ENCODE measurements around the gene TNS1.

The TNS1 gene

DNA sequence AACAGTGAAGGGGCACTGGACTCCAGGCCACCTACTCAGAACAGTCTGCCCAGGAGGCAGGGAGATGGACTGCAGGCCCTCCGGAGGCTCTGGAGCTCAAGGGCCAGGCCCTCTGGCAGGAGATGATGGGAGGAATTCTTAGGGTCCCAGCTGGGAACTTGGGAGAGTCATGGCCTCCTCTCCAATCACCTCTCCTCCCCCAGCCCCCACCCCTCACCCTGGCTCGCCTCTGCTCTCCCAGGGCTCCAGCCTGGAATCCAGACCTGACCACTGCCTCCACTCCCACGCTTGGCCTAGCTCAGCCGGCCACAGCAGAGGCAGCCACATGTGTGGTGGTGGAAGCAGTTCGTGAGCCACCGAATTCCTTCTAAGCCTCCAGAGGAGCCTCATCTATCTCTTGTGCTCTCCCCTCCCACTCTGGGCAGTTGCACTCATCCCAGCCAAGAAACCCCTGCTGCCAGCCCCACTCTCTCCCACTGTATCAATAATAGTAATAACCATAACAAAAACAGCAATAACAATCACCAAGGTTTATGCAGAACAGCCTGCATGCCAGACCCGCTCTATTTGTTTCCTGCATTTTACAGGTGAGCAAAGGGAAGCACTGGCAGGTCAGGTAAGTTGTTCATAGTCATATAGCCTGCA lies 67.4 kb downstream of the TNS1 start:
- Histone ChIP-seq H3K27me3 (ENCODE audit: control insufficient read depth, insufficient read depth, low read length) (no peaks in the 10 kb centered on the region), H3K9ac (ENCODE audit: low read depth, low read length) (peak overlapping the region; percentile 75), H3K4me2 (ENCODE audit: low read length) (peak overlapping the region; percentile 76), H3K9me3 (replicated peaks; ENCODE audit: low read length) (no peaks in the 10 kb centered on the region), H3K4me1 (ENCODE audit: control insufficient read depth, insufficient read depth, low read length) (peaks cover 92% of the 10 kb centered on the region), H3K4me3 (ENCODE audit: low read length) (peak overlapping the region; percentile 46), H3K36me3 (ENCODE audit: insufficient read depth, low read length) (peaks cover 7% of the 10 kb centered on the region)

DNA sequence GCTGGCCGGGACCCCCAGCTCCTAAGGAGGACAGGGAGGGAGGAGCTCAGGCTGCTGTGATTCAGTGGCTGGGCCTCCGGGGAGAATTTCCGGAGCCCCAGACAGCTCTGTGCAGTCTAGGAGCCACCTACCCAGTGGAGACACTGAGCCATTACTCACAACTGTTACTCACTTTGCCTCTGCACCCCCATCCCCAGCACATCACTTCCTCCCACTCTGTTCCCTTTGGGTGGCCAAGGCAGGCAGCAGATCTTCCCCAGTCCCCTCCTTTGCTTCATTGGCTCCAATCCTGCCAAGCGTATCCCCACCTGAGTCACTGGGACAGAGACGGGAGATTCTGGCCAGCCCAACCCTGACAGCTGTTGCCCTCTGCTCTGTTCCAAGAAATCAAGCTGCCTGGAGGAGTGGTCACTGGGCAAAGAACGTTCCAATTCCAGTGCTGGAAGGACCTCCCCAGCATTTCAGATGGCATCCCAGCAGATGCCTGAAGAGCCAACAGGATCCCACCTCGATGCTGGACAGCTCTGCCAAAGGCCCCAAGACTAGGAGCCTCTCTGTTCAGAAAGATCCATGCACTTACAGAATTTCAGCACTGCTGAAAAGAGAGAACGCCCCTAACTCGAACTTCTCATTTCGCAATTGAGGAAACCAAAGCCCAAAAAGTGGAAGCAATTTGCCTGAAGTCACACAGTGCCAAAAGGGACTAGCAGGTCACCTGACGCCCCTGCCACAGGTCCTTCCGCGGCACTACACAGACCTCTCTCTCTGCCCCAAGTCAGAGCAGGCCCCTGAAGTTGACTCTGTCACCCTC lies 68.3 kb downstream of the TNS1 start:
- Histone ChIP-seq H3K36me3 (ENCODE audit: insufficient read depth, low read length) (peaks cover 7% of the 10 kb centered on the region), H3K9ac (ENCODE audit: low read depth, low read length) (peak overlapping the region; percentile 75), H3K9me3 (replicated peaks; ENCODE audit: low read length) (no peaks in the 10 kb centered on the region), H3K4me3 (ENCODE audit: low read length) (peak overlapping the region; percentile 56), H3K27me3 (ENCODE audit: control insufficient read depth, insufficient read depth, low read length) (no peaks in the 10 kb centered on the region), H3K4me1 (ENCODE audit: control insufficient read depth, insufficient read depth, low read length) (peaks cover 93% of the 10 kb centered on the region), H3K4me2 (ENCODE audit: low read length) (peak overlapping the region; percentile 76)

DNA sequence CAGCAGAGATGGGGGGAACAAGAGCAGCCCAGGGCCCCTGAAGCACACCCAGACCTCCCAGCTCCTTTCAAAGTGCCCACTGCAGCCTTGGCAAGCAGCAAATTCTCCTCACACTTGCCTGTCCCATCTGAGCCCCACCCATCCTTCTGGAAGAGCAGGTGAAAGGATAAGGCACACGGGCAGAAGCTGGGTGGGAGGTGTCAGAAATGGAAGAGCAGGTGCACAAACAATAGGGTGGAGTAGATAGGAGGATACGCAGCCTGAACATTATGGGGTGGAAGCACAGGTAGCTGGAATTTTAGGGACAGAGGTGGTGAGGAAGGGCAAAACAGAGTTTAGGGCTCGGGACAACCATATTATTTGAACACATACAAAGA lies 69.2 kb downstream of the TNS1 start:
- H3K9me3 ChIP-seq (replicated peaks; ENCODE audit: low read length), result no peaks in the 10 kb centered on the region
- peaks cover 7% of the 10 kb centered on the region for H3K36me3 ChIP-seq (ENCODE audit: insufficient read depth, low read length)
- H3K9ac ChIP-seq (ENCODE audit: low read depth, low read length), result peak overlapping the region; percentile 68
- H3K4me1 ChIP-seq (ENCODE audit: control insufficient read depth, insufficient read depth, low read length), result peaks cover 96% of the 10 kb centered on the region
- H3K4me2 ChIP-seq (ENCODE audit: low read length), result peak overlapping the region; percentile 75
- no peaks in the 10 kb centered on the region for H3K27me3 ChIP-seq (ENCODE audit: control insufficient read depth, insufficient read depth, low read length)
- H3K4me3 ChIP-seq (ENCODE audit: low read length), result peak overlapping the region; percentile 56

DNA sequence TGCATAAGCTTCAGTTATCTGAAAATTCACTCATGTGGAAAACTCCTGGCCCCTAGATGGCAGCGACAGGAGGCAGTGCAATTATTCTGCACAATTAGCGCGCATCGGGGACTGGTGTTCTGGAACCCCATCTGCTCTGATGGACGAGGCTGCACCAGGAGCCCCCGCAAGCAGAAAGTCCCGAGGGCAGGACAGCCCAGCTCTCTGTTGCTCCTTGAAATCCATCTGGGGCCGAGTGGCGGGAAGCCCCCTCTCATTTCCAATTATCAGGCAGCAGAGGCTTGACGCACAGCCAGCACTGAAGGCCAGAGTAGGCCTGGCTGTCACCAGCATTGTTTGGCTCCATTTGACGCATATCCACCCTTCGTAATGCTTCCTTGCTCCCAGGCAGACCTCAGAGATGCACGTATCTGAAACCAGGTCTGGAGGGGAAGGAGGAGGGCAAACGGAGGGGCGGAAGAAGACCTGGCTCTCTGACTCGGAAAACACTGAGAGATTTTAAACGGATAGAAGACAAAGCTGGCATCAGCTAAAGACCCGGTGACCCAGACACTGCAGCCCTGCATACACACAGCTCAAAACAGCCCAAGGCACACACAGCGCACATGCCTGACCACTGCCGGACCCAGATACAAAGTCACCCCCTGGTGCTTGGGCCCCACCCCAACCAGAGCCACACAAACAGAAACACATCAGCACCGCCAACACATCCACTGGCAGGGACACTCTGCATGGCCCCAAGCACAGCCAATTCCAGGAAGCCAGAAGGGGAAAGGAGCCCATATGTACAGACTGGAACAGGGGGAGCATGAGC lies 69.8 kb downstream of the TNS1 start:
- H3K4me3 ChIP-seq (ENCODE audit: low read length), result peak overlapping the region; percentile 56
- peaks cover 7% of the 10 kb centered on the region for H3K36me3 ChIP-seq (ENCODE audit: insufficient read depth, low read length)
- H3K9ac ChIP-seq (ENCODE audit: low read depth, low read length), result peak overlapping the region; percentile 68
- no peaks in the 10 kb centered on the region for H3K9me3 ChIP-seq (replicated peaks; ENCODE audit: low read length)
- no peaks in the 10 kb centered on the region for H3K27me3 ChIP-seq (ENCODE audit: control insufficient read depth, insufficient read depth, low read length)
- H3K4me1 ChIP-seq (ENCODE audit: control insufficient read depth, insufficient read depth, low read length), result peaks cover 96% of the 10 kb centered on the region
- H3K4me2 ChIP-seq (ENCODE audit: low read length), result peak overlapping the region; percentile 75

DNA sequence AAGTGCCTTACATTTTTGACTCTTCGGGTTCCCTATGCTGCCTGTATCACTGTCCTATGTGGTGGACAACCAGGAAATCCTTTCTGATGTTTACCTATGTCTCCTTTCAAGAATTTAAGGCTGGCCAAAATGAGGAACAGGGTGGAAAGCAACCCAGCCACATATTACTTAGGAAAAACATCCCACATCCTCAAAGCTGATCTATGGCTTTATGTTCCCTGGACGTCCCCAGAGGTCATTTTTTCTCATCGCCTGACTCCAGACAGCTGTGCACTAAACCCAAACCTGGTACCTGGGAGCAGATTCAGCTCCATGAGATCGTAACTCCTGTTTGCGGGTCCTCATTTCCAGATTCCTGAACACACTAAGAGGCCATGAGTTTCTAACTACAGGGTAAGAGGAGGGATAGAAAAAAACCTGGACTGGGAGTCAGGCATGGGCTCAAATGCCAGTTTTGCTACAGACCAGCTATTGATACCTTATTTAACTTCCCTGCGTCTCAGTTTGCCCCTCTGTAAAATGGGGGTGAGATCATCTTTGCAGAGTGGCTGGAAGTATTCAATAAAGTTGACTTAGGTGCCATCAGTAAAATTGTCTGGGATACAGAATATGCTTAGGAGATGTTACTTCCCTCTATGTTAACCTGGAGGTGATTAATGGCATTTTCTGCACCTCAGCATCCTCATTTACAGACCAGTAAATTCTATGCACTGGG lies 70.8 kb downstream of the TNS1 start:
- H3K4me1 ChIP-seq (ENCODE audit: control insufficient read depth, insufficient read depth, low read length), result peaks cover 91% of the 10 kb centered on the region
- no peak overlapping the region for H3K4me3 ChIP-seq (ENCODE audit: low read length)
- H3K9me3 ChIP-seq (replicated peaks; ENCODE audit: low read length), result no peaks in the 10 kb centered on the region
- H3K4me2 ChIP-seq (ENCODE audit: low read length), result no peak overlapping the region
- H3K9ac ChIP-seq (ENCODE audit: low read depth, low read length), result no peak overlapping the region
- no peaks in the 10 kb centered on the region for H3K27me3 ChIP-seq (ENCODE audit: control insufficient read depth, insufficient read depth, low read length)
- peaks cover 7% of the 10 kb centered on the region for H3K36me3 ChIP-seq (ENCODE audit: insufficient read depth, low read length)

DNA sequence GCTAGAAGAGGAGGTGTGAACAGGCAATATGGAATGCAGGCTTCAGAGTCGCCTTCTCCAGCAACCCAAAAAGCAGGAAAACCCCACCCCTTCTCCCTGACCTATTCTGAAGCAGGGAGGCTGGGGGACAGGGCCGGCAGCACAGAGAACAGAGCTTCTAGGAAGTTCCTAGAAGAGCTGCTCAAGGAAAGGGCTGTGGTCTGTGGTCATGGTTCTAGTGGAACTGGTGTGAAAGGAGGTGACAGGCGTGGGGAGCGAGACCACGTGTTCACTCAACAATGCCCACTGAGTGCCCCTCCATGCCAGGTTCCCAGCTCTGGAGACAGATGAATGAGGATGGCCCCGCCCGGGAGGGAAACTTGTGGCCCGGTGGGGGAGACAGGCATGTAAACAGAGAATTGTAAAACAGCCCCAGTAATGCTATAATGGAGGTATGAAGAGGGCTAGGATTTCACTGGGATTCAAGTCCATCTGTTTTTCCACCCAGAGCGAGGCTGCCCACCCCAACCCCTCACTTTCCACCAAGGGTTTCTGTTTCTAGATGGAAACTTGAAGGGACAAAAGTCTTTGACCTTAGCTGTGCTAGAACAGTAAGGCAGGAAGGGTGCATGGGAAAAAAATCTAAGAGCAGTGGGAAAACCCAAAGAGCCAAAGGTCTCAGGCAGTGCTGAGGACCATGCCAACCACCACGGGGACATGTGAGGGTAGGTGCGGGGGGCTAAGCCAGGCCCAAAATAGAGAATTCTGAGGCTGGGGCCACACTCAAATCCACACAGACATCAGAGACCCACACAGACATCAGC lies 71.8 kb downstream of the TNS1 start:
- Histone ChIP-seq H3K9ac (ENCODE audit: low read depth, low read length) (no peak overlapping the region), H3K4me3 (ENCODE audit: low read length) (no peak overlapping the region), H3K36me3 (ENCODE audit: insufficient read depth, low read length) (peaks cover 7% of the 10 kb centered on the region), H3K4me2 (ENCODE audit: low read length) (no peak overlapping the region), H3K27me3 (ENCODE audit: control insufficient read depth, insufficient read depth, low read length) (no peaks in the 10 kb centered on the region), H3K4me1 (ENCODE audit: control insufficient read depth, insufficient read depth, low read length) (peaks cover 81% of the 10 kb centered on the region), H3K9me3 (replicated peaks; ENCODE audit: low read length) (no peaks in the 10 kb centered on the region)

DNA sequence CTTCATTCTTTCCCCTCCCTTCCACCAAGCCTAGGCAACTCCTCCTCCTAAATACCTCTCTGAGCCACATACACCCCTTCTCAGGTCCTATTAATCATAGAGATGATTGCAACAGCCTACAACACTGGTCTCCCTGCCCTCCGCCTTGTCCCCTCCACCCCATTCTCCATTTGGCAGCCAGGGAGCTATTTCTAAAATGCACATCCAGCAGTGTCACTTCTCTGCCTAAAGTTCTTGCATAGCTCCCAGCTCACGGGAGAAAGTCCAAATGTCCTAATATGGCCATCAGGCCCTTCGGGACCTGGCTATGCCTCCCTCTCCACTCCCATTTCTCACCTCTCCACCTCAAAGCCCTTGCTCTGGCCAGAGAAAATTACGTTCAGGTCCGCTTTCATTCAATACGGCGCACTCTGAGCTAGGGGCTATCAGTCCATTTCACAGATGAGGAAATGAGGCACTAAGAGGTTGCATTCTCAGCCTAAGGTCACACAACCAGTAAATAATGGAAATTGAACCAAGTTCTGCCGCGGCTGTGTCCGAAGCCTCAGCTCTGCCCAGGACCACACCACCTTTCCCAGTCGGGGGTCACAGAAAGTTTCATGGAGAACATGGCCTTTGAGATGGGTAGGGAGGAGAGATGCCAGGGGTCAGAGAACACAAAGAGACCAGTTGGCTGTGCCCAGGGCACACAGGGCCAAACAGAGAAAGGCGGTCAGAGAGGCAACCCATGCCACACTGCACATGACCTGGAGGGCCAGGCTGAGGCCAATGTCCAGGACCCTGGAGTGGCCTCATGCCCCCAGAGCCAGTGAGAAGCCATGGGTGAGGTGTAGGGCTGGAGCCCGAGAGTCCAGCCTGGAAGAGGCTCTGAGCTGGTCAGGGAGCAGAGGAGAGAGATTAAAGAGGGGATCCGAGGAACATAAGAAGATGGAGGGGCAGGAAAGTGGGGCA lies 72.8 kb downstream of the TNS1 start:
- H3K27me3 ChIP-seq (ENCODE audit: control insufficient read depth, insufficient read depth, low read length), result no peaks in the 10 kb centered on the region
- H3K4me3 ChIP-seq (ENCODE audit: low read length), result no peak overlapping the region
- peaks cover 72% of the 10 kb centered on the region for H3K4me1 ChIP-seq (ENCODE audit: control insufficient read depth, insufficient read depth, low read length)
- no peak overlapping the region for H3K4me2 ChIP-seq (ENCODE audit: low read length)
- H3K9ac ChIP-seq (ENCODE audit: low read depth, low read length), result no peak overlapping the region
- no peaks in the 10 kb centered on the region for H3K9me3 ChIP-seq (replicated peaks; ENCODE audit: low read length)
- peaks cover 7% of the 10 kb centered on the region for H3K36me3 ChIP-seq (ENCODE audit: insufficient read depth, low read length)

DNA sequence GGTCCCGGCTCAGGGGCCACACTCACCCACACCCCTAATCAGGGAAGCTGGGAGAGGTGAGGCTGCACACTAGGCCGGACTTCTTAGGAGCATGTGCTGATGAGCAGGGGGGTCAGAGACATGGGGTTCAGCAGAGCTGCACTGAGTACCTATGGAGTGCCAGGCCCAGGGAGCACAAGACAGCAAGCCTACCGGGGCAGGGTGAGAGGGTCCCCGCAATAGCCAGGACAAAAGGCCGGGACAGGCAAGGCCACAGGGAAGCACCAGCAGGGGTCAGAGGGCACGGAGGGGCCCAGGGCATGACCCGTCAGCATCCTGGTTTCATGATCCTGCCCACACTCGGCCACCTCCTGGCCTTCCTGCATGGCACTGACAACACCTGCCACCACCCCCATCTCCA lies 73.5 kb downstream of the TNS1 start:
- H3K4me2 ChIP-seq (ENCODE audit: low read length), result no peak overlapping the region
- peaks cover 7% of the 10 kb centered on the region for H3K36me3 ChIP-seq (ENCODE audit: insufficient read depth, low read length)
- H3K9ac ChIP-seq (ENCODE audit: low read depth, low read length), result peak overlapping the region; percentile 54
- H3K27me3 ChIP-seq (ENCODE audit: control insufficient read depth, insufficient read depth, low read length), result no peaks in the 10 kb centered on the region
- no peak overlapping the region for H3K4me3 ChIP-seq (ENCODE audit: low read length)
- no peaks in the 10 kb centered on the region for H3K9me3 ChIP-seq (replicated peaks; ENCODE audit: low read length)
- peaks cover 64% of the 10 kb centered on the region for H3K4me1 ChIP-seq (ENCODE audit: control insufficient read depth, insufficient read depth, low read length)

DNA sequence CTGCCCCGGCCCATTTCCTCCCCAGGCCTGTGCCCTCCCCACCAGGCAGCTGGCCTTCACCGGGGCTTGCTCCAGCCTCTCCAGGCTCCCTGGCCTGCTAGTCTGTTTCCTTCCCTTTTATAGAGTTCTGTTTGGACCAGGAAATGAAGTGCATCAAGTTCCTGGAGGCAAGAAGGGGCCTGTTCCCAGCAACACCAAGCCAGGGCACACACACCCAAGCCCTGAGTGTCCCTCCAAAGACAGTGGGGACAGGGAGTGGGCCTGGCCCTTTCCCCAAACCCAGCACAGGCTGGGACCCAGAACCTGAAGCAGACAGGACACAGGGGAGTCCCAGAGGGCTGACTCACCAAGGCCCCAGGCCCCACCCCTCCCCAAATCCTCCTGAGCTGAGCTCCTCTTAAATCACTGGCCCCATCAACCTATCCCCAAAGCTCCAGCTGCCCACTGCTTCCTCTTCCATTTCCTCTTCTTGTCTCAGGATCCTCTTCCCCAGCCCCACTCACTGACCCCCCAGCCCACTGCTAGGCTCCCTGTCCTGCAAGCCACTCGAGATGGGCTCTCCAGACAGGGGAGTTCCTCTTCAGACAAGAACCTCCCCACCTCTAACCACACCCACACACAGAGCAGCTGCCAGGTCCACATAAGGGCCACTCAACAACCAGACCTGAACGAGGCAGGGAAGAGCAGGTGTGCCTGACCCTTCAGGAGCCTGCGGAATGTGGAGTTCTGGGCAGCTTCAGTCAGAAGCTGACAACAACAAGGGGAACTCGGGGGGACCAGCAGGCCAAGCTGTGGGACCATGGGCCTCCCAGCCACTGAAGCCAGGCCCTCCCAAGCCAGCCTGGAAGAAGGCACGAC lies 74.2 kb downstream of the TNS1 start:
- no peak overlapping the region for H3K4me2 ChIP-seq (ENCODE audit: low read length)
- peaks cover 7% of the 10 kb centered on the region for H3K36me3 ChIP-seq (ENCODE audit: insufficient read depth, low read length)
- no peaks in the 10 kb centered on the region for H3K27me3 ChIP-seq (ENCODE audit: control insufficient read depth, insufficient read depth, low read length)
- no peaks in the 10 kb centered on the region for H3K9me3 ChIP-seq (replicated peaks; ENCODE audit: low read length)
- H3K4me1 ChIP-seq (ENCODE audit: control insufficient read depth, insufficient read depth, low read length), result peaks cover 62% of the 10 kb centered on the region
- peak overlapping the region; percentile 54 for H3K9ac ChIP-seq (ENCODE audit: low read depth, low read length)
- no peak overlapping the region for H3K4me3 ChIP-seq (ENCODE audit: low read length)
